ENCODE measurements around the gene DPP4. TPM values are rescaled to one million over a fixed set of nuclear protein-coding genes. Genes with fewer than 3 reads are reported as not detected.

Gene DPP4
- total and polyA plus RNA-seq, 2 experiments from 2014 or later, result 1.5 to 2.8 TPM

DNA sequence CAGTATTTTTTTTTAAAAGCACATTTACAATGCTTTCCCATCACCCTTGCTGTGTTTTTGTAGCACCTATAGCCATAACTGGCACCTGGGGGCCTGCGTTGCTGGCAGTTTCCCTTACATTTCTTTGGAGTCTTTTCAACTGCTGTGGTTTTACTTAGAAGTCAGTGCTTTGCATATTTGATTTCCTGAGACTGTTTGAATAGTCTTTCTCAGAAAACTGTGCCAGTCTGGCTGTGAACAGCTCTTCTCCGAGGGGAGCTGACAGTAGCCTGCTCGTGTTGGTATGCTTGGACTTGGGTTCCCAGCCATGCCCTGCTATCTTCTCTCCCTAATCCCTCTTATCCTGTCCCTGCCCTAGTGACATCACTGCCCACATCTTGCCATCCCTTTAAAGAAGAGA is 81.5 kb downstream of the DPP4 start:
- Histone ChIP-seq H3K36me3 (ENCODE audit: insufficient read depth) (no peaks in the 10 kb centered on the region), H2AFZ (no peak overlapping the region), H4K20me1 (replicated peaks; ENCODE audit: insufficient read depth) (no peaks in the 10 kb centered on the region), H3K9me2 (ENCODE audit: insufficient read depth) (no peaks in the 10 kb centered on the region), H3K79me2 (replicated peaks; ENCODE audit: insufficient read depth) (no peaks in the 10 kb centered on the region), H3F3A (replicated peaks; ENCODE audit: low read depth) (no peaks in the 10 kb centered on the region), H3K27ac (ENCODE audit: low read depth) (no peak overlapping the region), H3K27me3 (ENCODE audit: insufficient read depth) (no peaks in the 10 kb centered on the region), H3K4me3 (no peak overlapping the region), H3K4me1 (ENCODE audit: insufficient read depth) (0 out of 2 replicates have a peak, but pooled peaks cover under 1% of the 10 kb centered on the region), H3K4me2 (no peak overlapping the region)
- ATAC-seq (no peak), DNase-seq (ENCODE audit: low spot score) (no peak)
- peaks cover 6% of the 10 kb centered on the region for H3K4me1 Mint-ChIP-seq
- H3K36me3 Mint-ChIP-seq (ENCODE audit: low read depth), result no peaks in the 10 kb centered on the region
- no peak overlapping the region for H3K4me3 Mint-ChIP-seq
- TF ChIP-seq, protein P1, sequence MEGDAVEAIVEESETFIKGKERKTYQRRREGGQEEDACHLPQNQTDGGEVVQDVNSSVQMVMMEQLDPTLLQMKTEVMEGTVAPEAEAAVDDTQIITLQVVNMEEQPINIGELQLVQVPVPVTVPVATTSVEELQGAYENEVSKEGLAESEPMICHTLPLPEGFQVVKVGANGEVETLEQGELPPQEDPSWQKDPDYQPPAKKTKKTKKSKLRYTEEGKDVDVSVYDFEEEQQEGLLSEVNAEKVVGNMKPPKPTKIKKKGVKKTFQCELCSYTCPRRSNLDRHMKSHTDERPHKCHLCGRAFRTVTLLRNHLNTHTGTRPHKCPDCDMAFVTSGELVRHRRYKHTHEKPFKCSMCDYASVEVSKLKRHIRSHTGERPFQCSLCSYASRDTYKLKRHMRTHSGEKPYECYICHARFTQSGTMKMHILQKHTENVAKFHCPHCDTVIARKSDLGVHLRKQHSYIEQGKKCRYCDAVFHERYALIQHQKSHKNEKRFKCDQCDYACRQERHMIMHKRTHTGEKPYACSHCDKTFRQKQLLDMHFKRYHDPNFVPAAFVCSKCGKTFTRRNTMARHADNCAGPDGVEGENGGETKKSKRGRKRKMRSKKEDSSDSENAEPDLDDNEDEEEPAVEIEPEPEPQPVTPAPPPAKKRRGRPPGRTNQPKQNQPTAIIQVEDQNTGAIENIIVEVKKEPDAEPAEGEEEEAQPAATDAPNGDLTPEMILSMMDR (conservative IDR thresholded peaks at IDR 0.05; ENCODE audit: low read depth in 2 of 2), result no peak
- TF ChIP-seq, protein P2, sequence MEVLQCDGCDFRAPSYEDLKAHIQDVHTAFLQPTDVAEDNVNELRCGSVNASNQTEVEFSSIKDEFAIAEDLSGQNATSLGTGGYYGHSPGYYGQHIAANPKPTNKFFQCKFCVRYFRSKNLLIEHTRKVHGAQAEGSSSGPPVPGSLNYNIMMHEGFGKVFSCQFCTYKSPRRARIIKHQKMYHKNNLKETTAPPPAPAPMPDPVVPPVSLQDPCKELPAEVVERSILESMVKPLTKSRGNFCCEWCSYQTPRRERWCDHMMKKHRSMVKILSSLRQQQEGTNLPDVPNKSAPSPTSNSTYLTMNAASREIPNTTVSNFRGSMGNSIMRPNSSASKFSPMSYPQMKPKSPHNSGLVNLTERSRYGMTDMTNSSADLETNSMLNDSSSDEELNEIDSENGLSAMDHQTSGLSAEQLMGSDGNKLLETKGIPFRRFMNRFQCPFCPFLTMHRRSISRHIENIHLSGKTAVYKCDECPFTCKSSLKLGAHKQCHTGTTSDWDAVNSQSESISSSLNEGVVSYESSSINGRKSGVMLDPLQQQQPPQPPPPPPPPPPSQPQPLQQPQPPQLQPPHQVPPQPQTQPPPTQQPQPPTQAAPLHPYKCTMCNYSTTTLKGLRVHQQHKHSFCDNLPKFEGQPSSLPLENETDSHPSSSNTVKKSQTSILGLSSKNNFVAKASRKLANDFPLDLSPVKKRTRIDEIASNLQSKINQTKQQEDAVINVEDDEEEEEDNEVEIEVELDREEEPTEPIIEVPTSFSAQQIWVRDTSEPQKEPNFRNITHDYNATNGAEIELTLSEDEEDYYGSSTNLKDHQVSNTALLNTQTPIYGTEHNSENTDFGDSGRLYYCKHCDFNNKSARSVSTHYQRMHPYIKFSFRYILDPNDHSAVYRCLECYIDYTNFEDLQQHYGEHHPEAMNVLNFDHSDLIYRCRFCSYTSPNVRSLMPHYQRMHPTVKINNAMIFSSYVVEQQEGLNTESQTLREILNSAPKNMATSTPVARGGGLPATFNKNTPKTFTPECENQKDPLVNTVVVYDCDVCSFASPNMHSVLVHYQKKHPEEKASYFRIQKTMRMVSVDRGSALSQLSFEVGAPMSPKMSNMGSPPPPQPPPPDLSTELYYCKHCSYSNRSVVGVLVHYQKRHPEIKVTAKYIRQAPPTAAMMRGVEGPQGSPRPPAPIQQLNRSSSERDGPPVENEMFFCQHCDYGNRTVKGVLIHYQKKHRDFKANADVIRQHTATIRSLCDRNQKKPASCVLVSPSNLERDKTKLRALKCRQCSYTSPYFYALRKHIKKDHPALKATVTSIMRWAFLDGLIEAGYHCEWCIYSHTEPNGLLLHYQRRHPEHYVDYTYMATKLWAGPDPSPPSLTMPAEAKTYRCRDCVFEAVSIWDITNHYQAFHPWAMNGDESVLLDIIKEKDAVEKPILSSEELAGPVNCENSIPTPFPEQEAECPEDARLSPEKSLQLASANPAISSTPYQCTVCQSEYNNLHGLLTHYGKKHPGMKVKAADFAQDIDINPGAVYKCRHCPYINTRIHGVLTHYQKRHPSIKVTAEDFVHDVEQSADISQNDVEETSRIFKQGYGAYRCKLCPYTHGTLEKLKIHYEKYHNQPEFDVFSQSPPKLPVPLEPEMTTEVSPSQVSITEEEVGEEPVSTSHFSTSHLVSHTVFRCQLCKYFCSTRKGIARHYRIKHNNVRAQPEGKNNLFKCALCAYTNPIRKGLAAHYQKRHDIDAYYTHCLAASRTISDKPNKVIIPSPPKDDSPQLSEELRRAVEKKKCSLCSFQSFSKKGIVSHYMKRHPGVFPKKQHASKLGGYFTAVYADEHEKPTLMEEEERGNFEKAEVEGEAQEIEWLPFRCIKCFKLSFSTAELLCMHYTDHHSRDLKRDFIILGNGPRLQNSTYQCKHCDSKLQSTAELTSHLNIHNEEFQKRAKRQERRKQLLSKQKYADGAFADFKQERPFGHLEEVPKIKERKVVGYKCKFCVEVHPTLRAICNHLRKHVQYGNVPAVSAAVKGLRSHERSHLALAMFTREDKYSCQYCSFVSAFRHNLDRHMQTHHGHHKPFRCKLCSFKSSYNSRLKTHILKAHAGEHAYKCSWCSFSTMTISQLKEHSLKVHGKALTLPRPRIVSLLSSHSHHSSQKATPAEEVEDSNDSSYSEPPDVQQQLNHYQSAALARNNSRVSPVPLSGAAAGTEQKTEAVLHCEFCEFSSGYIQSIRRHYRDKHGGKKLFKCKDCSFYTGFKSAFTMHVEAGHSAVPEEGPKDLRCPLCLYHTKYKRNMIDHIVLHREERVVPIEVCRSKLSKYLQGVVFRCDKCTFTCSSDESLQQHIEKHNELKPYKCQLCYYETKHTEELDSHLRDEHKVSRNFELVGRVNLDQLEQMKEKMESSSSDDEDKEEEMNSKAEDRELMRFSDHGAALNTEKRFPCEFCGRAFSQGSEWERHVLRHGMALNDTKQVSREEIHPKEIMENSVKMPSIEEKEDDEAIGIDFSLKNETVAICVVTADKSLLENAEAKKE (CRISPR knock-in tag; IDR thresholded peaks at IDR 0.05), result no peak
- TF ChIP-seq EZH2phosphoT487 (IDR thresholded peaks at IDR 0.05; ENCODE audit: unreplicated experiment) (no peak), POLR2AphosphoS5 (IDR thresholded peaks at IDR 0.05; ENCODE audit: low read depth) (no peak), ZNF331 (CRISPR knock-in tag; IDR thresholded peaks at IDR 0.05; ENCODE audit: low read depth) (no peak), ZNF114 (CRISPR knock-in tag; IDR thresholded peaks at IDR 0.05) (no peak), NANOG (IDR thresholded peaks at IDR 0.05; ENCODE audit: borderline replicate concordance) (no peak), CREB1 (CRISPR knock-in tag; IDR thresholded peaks at IDR 0.05; ENCODE audit: low read depth) (no peak), EZH2 (IDR thresholded peaks at IDR 0.05; ENCODE audit: low read depth, unreplicated experiment) (no peak), JUNB (IDR thresholded peaks at IDR 0.05; ENCODE audit: unreplicated experiment) (no peak), STAT1 (IDR thresholded peaks at IDR 0.05; ENCODE audit: unreplicated experiment) (no peak)
- TF ChIP-seq, protein P3, sequence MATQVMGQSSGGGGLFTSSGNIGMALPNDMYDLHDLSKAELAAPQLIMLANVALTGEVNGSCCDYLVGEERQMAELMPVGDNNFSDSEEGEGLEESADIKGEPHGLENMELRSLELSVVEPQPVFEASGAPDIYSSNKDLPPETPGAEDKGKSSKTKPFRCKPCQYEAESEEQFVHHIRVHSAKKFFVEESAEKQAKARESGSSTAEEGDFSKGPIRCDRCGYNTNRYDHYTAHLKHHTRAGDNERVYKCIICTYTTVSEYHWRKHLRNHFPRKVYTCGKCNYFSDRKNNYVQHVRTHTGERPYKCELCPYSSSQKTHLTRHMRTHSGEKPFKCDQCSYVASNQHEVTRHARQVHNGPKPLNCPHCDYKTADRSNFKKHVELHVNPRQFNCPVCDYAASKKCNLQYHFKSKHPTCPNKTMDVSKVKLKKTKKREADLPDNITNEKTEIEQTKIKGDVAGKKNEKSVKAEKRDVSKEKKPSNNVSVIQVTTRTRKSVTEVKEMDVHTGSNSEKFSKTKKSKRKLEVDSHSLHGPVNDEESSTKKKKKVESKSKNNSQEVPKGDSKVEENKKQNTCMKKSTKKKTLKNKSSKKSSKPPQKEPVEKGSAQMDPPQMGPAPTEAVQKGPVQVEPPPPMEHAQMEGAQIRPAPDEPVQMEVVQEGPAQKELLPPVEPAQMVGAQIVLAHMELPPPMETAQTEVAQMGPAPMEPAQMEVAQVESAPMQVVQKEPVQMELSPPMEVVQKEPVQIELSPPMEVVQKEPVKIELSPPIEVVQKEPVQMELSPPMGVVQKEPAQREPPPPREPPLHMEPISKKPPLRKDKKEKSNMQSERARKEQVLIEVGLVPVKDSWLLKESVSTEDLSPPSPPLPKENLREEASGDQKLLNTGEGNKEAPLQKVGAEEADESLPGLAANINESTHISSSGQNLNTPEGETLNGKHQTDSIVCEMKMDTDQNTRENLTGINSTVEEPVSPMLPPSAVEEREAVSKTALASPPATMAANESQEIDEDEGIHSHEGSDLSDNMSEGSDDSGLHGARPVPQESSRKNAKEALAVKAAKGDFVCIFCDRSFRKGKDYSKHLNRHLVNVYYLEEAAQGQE (IDR thresholded peaks at IDR 0.05; ENCODE audit: unreplicated experiment), result no peak
- TF ChIP-seq, protein P4, sequence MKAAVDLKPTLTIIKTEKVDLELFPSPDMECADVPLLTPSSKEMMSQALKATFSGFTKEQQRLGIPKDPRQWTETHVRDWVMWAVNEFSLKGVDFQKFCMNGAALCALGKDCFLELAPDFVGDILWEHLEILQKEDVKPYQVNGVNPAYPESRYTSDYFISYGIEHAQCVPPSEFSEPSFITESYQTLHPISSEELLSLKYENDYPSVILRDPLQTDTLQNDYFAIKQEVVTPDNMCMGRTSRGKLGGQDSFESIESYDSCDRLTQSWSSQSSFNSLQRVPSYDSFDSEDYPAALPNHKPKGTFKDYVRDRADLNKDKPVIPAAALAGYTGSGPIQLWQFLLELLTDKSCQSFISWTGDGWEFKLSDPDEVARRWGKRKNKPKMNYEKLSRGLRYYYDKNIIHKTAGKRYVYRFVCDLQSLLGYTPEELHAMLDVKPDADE (IDR thresholded peaks at IDR 0.05), result no peak
- no peaks in the 10 kb centered on the region for H3K9me3 Mint-ChIP-seq
- H3K27me3 Mint-ChIP-seq (ENCODE audit: insufficient read depth, low read depth, poor library complexity), result no peaks in the 10 kb centered on the region
- no peak overlapping the region for H3K27ac Mint-ChIP-seq

Data from GM23338 (cell line).